GM18861 (cell line): Measurements from ENCODE around the gene BSCL2.
"Not testable (repeated sequence)": the region's sequence is repeated elsewhere in the genome, so short reads cannot be mapped to it uniquely, and the experiment has no call there.

Experiments used
- ATAC-seq: cut with Tn5 transposase; IDR thresholded peaks from one replicate; pipeline ENCODE4 v1.9.1; 2021; ENCODE audit not compliant: unreplicated experiment

BSCL2 gene

DNA sequence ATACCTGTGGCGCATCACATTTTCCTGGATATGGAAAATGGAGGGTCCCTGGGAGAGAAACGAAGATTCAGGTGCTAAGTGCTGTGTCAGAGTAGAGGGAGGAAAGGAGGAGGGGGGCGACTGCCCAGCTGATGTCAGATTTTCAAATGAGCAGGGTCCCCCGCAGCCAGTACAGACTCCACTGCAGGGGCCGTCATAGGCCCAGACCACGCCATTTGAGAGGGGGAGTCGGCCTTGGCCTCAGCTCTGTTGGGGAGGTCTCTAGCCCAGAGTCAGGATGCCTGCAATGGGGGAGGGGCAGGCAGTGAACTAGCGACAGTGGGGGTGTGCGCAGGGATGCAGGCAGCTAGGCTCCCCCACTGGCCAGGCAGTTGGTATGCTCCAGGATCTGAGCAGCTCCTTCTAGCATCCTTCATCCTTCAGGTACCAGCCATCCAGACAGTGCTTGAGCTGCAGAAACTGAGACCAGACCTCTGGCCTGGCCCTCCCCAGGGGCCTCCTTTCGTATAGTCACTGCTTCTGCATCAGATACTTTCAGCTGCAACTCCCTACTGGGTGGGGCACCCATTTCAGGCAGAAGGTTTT, at the start of gene BSCL2, which contains the start of gene GNG3:
TSS of gene BSCL2 (minus strand) at position 148 of the 585 bp plus-strand sequence. CDS start 229 bp downstream, outside the sequence.
TSS of gene GNG3 (plus strand) at position 400 of the 585 bp plus-strand sequence. CDS start 620 bp downstream, outside the sequence.
- no peak for ATAC-seq

DNA sequence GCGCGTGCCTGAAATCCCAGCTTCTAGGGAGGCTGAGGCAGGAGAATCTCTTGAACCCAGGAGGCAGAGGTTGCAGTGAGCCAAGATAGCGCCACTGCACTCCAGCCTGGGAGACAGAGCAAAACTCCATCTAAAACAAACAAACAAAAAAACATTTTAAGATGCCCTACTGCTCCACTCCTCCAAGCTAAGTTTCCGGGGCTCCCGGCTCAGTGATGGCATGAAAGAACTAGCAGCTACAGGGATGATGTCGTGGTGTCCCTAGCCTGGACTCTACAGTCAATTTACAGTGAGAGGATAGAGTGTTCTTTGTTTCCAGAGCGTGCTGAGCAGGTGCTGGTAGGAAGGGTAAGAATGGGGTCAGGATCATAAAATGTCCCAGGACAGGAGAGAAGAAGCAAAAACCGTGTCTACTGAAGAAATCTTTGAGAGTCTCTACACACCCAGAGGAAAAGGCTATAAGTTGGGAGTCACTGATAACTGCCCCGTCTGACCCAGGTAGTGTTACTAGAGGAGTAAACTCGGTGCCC, 47.9 kb upstream of the BSCL2 start:
- no peak for ATAC-seq

DNA sequence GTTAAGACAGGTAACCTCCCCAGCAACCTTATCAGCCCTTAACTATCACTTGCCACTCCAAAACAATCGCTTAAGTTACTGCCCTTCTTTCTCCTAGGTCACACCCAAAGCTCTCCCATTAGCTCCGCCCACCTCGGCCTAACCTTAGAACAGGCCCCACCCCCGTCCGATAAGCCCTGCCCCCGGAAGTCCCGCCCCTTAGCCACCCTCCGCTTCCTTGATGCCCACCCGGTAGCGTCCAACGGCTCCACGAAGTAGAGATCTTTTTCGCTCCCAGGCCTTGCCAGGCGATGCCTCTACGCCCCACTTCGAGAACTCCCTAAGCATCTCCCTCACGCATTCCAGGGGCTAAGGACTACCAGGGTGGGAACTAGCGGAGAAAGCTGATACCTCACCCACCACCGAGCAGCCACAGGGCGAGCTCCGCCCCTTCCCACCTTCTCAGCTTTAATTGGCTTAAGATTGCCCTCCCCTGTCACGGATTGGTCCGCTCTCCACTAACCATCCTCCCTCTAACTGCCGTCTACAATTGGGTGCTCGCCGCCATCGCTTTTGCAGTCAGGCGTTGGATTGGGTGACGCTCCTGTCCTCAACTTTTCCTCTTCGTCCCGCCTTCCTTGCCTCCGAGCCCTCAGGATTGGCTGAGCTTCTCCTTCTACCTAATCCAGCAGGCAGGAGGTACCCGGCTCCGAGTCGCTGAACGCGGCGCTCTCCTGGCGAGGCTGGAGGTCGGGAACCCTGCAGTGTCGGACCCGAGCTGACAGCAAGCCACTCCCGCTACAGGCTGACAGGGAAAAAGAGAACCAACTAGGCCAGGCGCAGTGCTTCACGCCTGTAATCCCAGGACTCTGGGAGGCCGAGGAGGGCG, 46.7 kb upstream of the BSCL2 start, which contains the start of gene ZBTB3:
TSS of gene ZBTB3 (minus strand) at position 425 of the 868 bp plus-strand sequence. CDS start 496 bp downstream, outside the sequence.
- ATAC-seq: peak; percentile 96

DNA sequence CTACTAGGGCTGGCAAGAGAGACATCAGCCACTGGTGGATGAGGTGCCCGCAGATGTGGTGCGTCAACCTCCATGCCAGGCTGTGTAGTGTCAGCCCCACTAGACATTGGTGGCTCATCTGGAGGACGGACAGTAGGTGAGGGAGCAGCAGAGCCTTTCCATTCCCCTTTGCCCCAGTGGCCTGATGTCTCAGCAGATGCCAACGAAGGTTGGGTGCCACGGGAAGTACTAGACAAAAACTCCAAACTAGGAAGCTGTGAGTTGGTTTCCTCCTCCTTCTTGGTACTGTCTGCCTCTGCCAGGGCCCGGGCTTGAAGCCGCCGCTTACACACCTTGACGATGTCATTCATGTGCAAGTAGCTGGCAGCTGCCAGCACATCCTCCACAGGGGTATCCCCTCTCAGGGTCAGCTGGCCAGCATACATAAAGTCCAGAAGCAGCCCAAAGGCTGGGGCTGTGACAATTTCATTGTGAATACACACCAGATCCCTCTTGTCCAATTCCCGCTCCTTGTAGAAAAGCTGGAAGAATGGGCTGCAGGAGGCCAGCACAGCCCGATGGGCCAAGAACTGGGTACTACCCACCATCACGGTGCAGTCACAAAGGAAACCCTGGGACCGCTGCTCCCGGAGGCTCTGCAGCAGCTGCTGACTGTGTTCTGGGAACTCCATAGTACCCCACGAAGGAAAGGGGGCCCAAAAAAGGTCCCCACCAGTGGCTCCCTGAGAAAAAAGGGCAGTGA, 45.9 kb upstream of the BSCL2 start:
- no peak for ATAC-seq

DNA sequence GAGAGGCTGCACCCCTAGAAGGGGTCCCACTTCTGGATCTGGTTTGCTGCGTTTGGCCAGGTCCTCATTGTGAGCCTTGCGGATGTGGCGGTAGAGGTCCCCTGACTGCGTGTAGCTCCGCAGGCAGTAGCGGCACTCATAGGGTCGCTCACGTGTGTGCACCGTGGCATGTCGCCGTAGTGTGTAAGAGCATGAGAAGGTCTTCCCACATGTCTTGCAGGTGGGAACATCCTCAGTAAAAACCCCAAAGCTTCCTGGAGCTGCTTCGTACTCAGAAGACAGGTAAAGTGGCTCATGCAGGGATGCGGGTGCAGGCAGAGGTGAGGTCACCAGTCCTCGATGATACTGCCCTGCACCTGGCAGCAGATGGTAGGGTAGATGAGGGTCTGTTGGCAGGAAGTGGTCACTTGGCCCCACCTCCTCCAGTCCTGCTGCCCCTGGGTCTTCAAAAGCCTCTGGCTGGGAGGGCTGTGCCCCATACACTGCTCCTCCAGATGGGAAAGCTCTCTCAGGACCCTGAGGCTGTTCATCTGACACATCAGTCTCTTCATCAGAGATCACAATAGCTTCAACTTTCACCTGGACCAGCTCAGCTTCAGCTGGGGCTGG, 45.1 kb upstream of the BSCL2 start:
- ATAC-seq: no peak

DNA sequence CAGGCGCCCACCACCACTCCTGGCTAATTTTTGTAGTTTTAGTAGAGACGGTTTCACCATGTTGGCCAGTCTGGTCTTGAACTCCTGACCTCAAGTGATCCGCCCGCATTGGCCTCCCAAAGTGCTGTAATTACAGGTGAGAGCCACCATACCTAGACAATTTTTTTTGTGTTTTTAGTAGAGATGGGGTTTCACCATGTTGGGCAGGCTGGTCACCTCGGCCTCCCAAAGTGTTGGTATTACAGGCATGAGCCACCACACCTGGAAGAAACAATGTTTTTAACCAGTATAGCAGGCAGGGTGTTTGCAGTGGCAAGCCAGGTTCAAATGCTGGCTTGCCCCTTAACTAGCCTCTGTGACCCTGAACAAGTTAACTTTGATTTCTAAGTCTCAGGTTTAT, 42.7 kb upstream of the BSCL2 start:
- not testable (repeated sequence) for ATAC-seq

DNA sequence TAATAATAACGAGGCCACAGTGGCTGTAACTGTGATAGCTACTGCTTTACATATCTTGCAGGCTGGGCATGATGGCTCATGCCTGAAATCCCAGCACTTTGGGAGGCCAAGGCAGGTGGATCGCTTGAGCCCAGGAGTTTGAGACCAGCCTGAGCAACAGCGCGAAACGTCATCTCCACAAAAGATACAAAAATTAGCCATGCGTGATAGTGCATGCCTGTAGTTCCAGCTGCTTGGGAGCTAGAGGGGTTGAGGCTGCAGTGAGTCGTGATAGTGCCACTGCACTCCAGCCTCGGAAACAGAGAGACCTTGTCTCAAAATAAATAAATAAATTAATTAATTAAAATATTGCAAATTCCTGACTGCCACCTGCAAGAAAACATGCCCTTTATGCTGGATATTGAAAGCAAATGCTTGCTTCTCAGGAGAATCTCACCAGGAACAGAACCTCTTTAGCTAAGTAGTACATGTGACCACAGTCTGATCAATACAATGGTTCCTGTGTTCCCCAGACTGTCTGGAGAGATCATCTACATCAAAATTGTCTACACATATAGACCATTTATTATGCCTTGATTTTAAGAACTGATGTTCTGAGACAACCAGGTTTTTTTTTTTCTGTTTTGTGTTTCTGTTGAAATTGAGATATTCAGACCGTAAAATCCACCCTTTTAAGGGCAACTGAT, 40.4 kb upstream of the BSCL2 start:
- no peak for ATAC-seq

DNA sequence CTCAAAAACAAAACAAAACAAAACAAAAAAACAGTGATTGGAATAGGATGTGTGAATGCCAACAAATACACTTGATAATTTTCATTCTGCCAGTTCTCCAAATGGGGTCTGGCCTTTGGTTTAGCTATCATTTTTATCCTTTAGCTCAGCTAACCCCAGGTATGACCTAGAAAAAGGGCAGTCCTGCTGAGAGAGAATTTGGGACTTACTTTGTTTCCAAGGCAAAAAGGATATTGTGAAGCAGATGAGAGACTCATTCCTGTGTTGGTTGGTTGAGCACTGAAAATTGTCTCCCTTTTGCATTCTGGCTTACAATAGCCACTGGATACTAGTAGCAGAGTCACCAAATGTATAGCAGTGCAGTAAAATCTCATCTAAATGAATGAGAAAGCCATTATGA, 30.0 kb upstream of the BSCL2 start:
- no peak for ATAC-seq

DNA sequence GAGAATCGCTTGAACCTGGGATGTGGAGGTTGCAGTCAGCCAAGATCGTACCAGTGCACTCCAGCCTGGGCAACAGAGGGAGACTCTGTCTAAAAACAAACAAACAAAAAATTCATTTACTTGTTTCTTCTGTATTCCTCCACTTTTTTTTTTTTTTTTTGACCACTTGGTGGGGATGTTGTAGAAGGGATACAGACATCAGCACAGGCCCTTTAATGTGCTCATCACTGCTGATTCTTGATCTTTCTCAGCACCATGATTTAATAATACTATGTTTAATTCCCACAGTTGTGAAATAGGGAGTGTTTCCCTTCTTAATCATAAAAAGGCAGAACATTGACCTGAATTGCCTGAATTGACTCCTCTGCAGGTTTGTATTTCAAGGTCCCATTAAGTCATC, 25.6 kb upstream of the BSCL2 start:
- no peak for ATAC-seq

DNA sequence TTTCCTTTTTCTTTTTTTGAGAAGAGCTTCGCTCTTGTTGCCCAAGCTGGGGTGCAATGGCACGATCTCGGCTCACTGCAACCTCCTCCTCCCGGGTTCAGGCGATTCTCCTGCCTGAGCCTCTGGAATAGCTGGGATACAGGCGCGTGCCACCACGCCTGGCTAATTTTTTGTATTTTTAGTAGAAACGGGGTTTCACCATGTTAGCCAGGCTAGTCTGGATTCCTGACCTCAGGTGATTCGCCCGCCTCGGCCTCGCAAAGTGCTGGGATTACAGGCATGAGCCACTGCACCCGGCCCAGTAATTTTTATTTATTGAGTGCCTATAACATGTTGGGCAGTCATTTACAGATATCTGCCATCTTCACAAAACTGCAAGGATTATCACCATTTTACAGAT, 22.9 kb upstream of the BSCL2 start:
- not testable (repeated sequence) for ATAC-seq

DNA sequence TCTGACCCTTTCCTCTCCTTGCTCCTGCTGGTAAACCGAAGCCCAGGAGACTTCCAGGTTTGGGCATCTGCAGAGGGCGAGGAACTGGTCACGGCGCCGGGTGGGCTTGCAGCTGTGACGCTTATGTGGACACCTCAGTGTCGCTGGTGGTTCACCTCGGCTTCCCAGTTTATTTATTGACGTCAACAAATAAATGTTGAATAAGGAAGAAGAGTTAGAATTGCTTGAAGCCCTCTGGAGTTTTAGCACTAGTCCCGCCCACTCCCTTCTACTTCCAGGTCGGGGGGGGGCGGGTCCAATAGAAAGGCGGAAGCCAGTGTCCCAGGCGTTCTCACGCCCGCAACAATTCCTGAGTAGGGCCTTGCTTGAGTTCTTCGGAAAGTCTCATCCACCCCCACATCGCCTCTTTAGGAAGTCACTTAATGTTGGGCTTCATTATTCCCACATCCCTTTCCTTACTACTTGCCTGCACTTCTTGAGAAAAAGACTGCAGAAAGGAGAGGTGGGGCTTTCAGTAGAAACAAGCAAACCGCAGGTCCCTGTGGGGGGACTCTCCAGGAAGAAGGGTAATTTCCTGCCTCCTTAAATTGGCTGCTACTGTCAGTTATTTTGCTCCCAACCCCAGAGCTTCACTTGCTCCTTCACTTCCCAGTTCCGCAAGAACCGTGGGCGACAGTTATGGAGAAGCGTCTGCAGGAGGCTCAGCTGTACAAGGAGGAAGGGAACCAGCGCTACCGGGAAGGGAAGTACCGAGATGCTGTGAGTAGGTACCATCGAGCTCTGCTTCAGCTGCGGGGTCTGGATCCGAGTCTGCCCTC, 21.2 kb upstream of the BSCL2 start, which contains the start of gene TTC9C:
TSS of gene TTC9C (plus strand) at position 316 of the 818 bp plus-strand sequence. CDS start at position 679, 363 bp downstream.
- ATAC-seq: peak; percentile 18

DNA sequence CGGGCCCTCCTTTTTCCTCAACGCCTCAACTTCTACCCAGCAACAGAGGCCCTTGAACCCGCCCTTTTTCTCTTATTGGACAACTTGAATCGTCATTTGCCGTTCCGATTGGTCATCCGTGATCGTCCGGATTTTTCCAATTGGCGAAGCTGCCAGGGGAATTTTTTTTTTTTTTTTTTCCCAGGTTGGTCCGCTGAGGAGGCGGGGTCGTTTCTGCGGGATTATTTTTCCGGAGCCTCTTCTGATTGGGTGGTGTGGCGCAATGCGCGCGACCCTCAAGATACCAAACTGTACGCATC, 20.6 kb upstream of the BSCL2 start:
- ATAC-seq: peak; percentile 38

DNA sequence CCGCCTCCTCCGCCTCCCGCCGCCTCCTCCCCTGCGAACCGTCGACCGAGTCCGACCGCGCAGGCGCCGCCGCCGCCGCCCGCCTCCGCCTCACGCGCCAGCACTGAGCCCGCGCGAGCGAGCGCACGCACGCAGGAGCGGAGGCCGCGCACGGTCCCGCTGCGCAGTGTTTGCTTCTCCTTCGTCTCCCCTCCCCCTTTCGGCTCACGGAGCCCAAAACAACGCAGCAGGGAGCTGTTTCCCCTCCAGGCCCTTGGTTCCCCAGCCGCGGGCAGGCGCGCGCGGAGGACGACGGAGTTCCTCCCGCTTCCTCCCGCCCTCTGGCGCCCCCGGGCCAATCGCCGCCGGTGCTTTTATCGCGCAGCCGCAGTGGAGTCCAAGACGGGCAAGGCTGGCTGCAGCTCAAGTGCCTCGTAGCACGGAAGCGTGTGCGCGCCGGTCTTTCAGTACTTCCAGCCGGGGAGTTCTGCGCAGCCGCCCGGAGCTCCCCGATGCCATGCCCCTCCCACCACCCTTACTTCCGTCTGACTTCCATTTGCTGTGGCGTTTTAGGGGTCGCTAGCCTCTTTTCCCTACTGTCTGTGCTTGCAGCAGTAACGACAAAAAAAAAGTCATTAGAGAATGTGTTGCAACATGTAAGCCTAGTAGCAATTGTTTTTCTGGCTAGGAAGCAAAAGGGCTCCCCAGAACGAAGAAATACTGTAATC, 20.1 kb upstream of the BSCL2 start, which contains the start of gene HNRNPUL2:
TSS of gene HNRNPUL2 (minus strand) at position 293 of the 707 bp plus-strand sequence. CDS start 301 bp downstream, outside the sequence.
- ATAC-seq: peak; percentile 76

DNA sequence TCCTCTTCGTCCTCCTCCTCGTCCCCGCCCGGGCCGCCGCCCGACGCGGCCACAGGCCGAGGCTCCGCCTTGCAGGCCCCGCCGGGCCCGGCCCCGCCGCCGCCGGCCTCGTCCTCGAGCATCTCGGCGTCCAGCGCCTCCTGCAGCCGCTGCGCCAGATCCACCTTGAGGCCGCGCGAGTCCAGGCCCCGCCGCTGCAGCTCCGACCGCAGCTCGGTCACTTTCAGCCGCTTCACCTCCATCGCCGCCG, 19.6 kb upstream of the BSCL2 start:
- no peak for ATAC-seq

DNA sequence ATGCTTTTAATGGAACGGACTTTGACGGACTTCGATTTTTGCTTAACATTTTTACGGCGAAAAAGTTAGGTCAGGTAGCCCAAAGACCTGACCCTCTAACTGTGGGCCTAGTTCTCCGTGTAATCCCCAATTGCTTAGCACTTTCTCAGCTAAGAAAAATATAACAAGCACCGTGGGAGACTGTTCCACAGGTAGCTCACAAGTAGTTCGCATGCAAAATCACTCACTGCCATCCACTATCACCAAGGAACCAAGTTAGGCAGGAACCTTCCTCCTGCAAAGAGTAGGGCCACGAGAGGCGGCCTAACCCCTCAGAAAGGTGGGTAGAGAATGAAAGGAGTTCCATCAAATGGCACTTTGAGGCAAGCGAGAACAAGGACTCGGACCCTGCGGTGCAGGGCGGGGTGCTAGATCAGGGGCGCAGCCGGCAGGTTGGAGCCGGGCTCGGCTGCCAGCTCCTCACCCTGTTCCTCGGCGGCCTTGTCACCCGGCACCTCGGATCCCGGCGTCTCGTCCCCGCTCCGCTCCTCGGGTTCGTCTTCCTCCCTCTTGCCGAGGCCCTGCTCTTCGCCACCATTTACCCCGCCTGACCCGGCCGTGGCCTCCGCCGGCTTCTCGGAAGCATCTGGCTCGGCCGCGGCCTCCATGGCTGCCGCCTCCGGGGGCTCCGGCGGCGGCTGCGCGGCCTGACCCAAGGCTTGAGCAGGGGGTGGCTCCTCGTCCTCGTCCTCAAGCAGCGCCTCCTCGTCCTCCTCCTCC, 19.1 kb upstream of the BSCL2 start:
- ATAC-seq: no peak

DNA sequence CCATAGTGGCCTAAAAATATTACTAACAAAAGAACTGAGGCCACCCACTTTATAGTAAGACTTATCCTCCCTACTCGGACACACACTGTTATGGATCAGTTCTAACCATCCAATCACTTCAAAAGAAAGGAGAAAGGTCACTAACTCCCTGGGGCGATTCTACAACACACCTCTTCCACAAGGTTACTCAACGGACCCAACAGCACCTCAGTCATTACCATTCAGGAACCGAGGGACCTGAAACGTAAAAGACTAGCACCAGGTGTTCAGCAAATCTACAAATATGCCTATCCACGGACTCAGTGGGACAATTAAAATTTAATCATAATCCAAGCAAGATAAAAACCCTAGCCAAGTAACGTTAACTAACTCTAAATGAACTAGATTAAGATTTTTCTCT, 18.4 kb upstream of the BSCL2 start:
- ATAC-seq: no peak

DNA sequence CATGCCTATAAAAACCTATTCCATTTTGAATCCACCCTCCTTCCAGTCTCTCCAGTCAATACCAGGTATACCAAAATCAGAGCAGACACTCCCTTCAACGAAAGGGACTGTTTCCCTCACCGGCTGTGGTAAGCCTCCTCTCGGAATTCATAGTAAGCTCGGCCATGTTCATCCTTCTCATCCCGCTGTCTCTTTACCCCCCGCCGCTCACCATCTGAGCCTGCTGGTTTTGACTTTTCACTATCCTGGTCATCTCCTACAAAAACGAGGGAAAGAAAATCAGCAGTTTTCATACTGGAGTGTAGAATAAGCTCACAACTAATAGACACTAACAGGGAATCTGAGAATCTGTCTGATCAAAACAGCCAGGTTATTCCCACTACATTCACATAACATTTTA, 16.9 kb upstream of the BSCL2 start:
- no peak for ATAC-seq

DNA sequence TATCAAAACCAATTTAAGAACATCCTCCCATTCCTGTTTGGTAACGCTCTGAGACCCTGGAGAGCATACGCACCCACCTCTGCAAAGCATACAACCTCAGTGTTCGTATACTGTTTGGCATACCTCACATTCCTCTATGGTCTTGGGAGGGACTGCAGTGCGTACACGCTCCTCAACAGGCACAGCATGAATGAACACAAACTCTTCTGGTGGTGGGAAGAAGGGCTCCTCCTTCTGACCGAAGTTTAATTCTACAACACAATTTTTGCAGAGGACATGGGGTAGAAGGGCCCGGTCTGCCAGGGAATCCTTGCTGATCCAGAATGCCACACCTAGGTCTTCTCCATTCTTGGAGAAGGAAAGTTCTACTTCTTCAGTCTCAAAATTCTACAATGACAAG, 14.8 kb upstream of the BSCL2 start:
- no peak for ATAC-seq
